Activated naive CD8-positive, alpha-beta T cell treated with anti-CD3 and anti-CD28 coated beads for 36 hours (primary cell): ENCODE results near the gene AADACL3. TPM values are rescaled to one million over a fixed set of nuclear protein-coding genes. Genes with fewer than 3 reads are reported as not detected.

Experiments used
- DNase-seq: peaks from one replicate; pipeline ENCODE4 v3.0.0; 2021
- H3K27ac Mint-ChIP-seq: one replicate; pipeline ENCODE4 v1.8.0; 2022; ENCODE audit warnings: mild to moderate bottlenecking, moderate library complexity, mixed read lengths
- H3K27me3 Mint-ChIP-seq: one replicate; pipeline ENCODE4 v1.8.0; 2022; ENCODE audit warnings: mild to moderate bottlenecking, mixed read lengths
- H3K36me3 Mint-ChIP-seq: one replicate; pipeline ENCODE4 v1.8.0; 2021; ENCODE audit warnings: mild to moderate bottlenecking, mixed read lengths
- H3K4me1 Mint-ChIP-seq: one replicate; pipeline ENCODE4 v1.8.0; 2021; ENCODE audit warnings: mixed read lengths
- H3K4me3 Mint-ChIP-seq: one replicate; pipeline ENCODE4 v1.8.0; 2022; ENCODE audit warnings: mild to moderate bottlenecking, moderate library complexity, mixed read lengths
- H3K9me3 Mint-ChIP-seq: one replicate; pipeline ENCODE4 v1.8.0; 2022; ENCODE audit warnings: mixed read lengths
- total RNA-seq, 2 experiments: library from RNA; stranded (reverse); gene quantifications; one replicate each; pipeline ENCODE4 v1.2.3, GENCODE V29; 2021

AADACL3 gene
- total RNA-seq, 2 experiments from 2014 or later = not detected

- Mint-ChIP-seq H3K4me1 (no peaks in the 10 kb centered on the region), H3K4me3 (no peak overlapping the region), H3K9me3 (no peaks in the 10 kb centered on the region), H3K27me3 (peaks cover 40% of the 10 kb centered on the region), H3K27ac (no peak overlapping the region), H3K36me3 (no peaks in the 10 kb centered on the region)
- DNase-seq = no peak
Measured at GRCh38 chr1:12770620-12771019, 54.7 kb downstream of the AADACL3 start.

GRCh38 chr1:12771186-12771585 is 55.3 kb downstream of the AADACL3 start:
- H3K9me3 Mint-ChIP-seq = no peaks in the 10 kb centered on the region
- H3K4me3 Mint-ChIP-seq = no peak overlapping the region
- H3K4me1 Mint-ChIP-seq = no peaks in the 10 kb centered on the region
- DNase-seq = no peak
- H3K36me3 Mint-ChIP-seq = no peaks in the 10 kb centered on the region
- no peak overlapping the region for H3K27ac Mint-ChIP-seq
- peaks cover 40% of the 10 kb centered on the region for H3K27me3 Mint-ChIP-seq

- no peak overlapping the region for H3K4me3 Mint-ChIP-seq
- no peak for DNase-seq
- no peaks in the 10 kb centered on the region for H3K4me1 Mint-ChIP-seq
- H3K36me3 Mint-ChIP-seq = no peaks in the 10 kb centered on the region
- no peak overlapping the region for H3K27ac Mint-ChIP-seq
- H3K9me3 Mint-ChIP-seq = no peaks in the 10 kb centered on the region
- H3K27me3 Mint-ChIP-seq = peaks cover 38% of the 10 kb centered on the region
Measured at GRCh38 chr1:12772520-12772919, 56.6 kb downstream of the AADACL3 start.

GRCh38 chr1:12773438-12773837 is 57.5 kb downstream of the AADACL3 start, which contains the start of gene PRAMEF12:
Gene PRAMEF12 (plus strand): TSS chr1:12773738. CDS start chr1:12774868, 1,130 bp downstream.
- H3K4me1 Mint-ChIP-seq = no peaks in the 10 kb centered on the region
- no peak for DNase-seq
- no peak within 1 kb of the TSS for H3K27ac Mint-ChIP-seq
- no peaks in the 10 kb centered on the region for H3K9me3 Mint-ChIP-seq
- H3K36me3 Mint-ChIP-seq = no peaks in the 10 kb centered on the region
- H3K27me3 Mint-ChIP-seq = peaks cover 40% of the 10 kb centered on the region
- no peak within 1 kb of the TSS for H3K4me3 Mint-ChIP-seq

GRCh38 chr1:12774801-12775345 is 59.0 kb downstream of the AADACL3 start:
- no peak overlapping the region for H3K27ac Mint-ChIP-seq
- no peaks in the 10 kb centered on the region for H3K9me3 Mint-ChIP-seq
- no peak for DNase-seq
- no peaks in the 10 kb centered on the region for H3K4me1 Mint-ChIP-seq
- no peaks in the 10 kb centered on the region for H3K36me3 Mint-ChIP-seq
- H3K4me3 Mint-ChIP-seq = no peak overlapping the region
- H3K27me3 Mint-ChIP-seq = peaks cover 36% of the 10 kb centered on the region

- DNase-seq = no peak
- H3K4me1 Mint-ChIP-seq = no peaks in the 10 kb centered on the region
- H3K36me3 Mint-ChIP-seq = no peaks in the 10 kb centered on the region
- H3K4me3 Mint-ChIP-seq = no peak overlapping the region
- H3K27ac Mint-ChIP-seq = no peak overlapping the region
- H3K27me3 Mint-ChIP-seq = peaks cover 30% of the 10 kb centered on the region
- H3K9me3 Mint-ChIP-seq = no peaks in the 10 kb centered on the region
Measured at GRCh38 chr1:12775443-12775842, 59.5 kb downstream of the AADACL3 start.

GRCh38 chr1:12776801-12777557 is 61.1 kb downstream of the AADACL3 start:
- Mint-ChIP-seq H3K9me3 (no peaks in the 10 kb centered on the region), H3K4me3 (no peak overlapping the region), H3K36me3 (no peaks in the 10 kb centered on the region), H3K27me3 (peaks cover 20% of the 10 kb centered on the region), H3K4me1 (no peaks in the 10 kb centered on the region), H3K27ac (no peak overlapping the region)
- no peak for DNase-seq

Other genes starting within 250 kb of the AADACL3 start
- gene DHRS3, start 97.9 kb upstream of the AADACL3 start, total RNA-seq = 100 to 1,000 TPM; 163 to 167 TPM
- gene AADACL4, start 72.0 kb upstream of the AADACL3 start, total RNA-seq = not detected
- gene CFAP107, start 30.1 kb downstream of the AADACL3 start, total RNA-seq = not detected
- not detected for gene PRAMEF12, start 57.6 kb downstream of the AADACL3 start, total RNA-seq
- gene PRAMEF1, start 75.3 kb downstream of the AADACL3 start, total RNA-seq = not detected
- not detected for gene PRAMEF11, start 115.3 kb downstream of the AADACL3 start, total RNA-seq
- not detected for gene HNRNPCL1, start 132.6 kb downstream of the AADACL3 start, total RNA-seq
- not detected for gene PRAMEF2, start 141.0 kb downstream of the AADACL3 start, total RNA-seq
- not detected for gene PRAMEF4, start 170.1 kb downstream of the AADACL3 start, total RNA-seq
- not detected for gene PRAMEF10, start 182.2 kb downstream of the AADACL3 start, total RNA-seq
- not detected for gene PRAMEF7, start 200.5 kb downstream of the AADACL3 start, total RNA-seq
- not detected for gene PRAMEF6, start 231.5 kb downstream of the AADACL3 start, total RNA-seq